Measurements from ENCODE around the gene SLC35E2B. TPM values are rescaled to one million over a fixed set of nuclear protein-coding genes. Genes with fewer than 3 reads are reported as not detected.
"Not testable (repeated sequence)": the region's sequence is repeated elsewhere in the genome, so short reads cannot be mapped to it uniquely, and the experiment has no call there.

The SLC35E2B gene
- polyA plus RNA-seq, 5 donors: 60.4 to 95.1 (median 90.0) TPM

- DNase-seq: not testable (repeated sequence)
Observed at GRCh38 chr1:1646326-1646725, 46.3 kb downstream of the SLC35E2B start.

GRCh38 chr1:1640711-1641461, 51.7 kb downstream of the SLC35E2B start:
- DNase-seq: not testable (repeated sequence)

- DNase-seq: not testable (repeated sequence)
Observed at GRCh38 chr1:1640081-1640480, 52.5 kb downstream of the SLC35E2B start.

- not testable (repeated sequence) for DNase-seq
Observed at GRCh38 chr1:1639368-1639767, 53.2 kb downstream of the SLC35E2B start.

GRCh38 chr1:1638528-1638927, 54.1 kb downstream of the SLC35E2B start:
- not testable (repeated sequence) for DNase-seq

- not testable (repeated sequence) for DNase-seq
Observed at GRCh38 chr1:1637479-1637875, 55.1 kb downstream of the SLC35E2B start.

- DNase-seq: not testable (repeated sequence)
Observed at GRCh38 chr1:1636621-1637478, 55.7 kb downstream of the SLC35E2B start.

- not testable (repeated sequence) for DNase-seq
Observed at GRCh38 chr1:1634613-1635012, 58.0 kb downstream of the SLC35E2B start.

- DNase-seq: not testable (repeated sequence)
Observed at GRCh38 chr1:1633409-1633808, 59.2 kb downstream of the SLC35E2B start.

GRCh38 chr1:1631782-1632420, 60.7 kb downstream of the SLC35E2B start, which contains the start of gene MMP23B:
Gene MMP23B, plus strand, starts transcription at chr1:1632173. Its CDS starts 46 bp downstream, at chr1:1632219.
- DNase-seq: peak; percentile 86 to 88

GRCh38 chr1:1630965-1631781, 61.4 kb downstream of the SLC35E2B start:
- peak; percentile 88 to 91 for DNase-seq

GRCh38 chr1:1630191-1630964, 62.2 kb downstream of the SLC35E2B start:
- peak; percentile 88 for DNase-seq

- no peak for DNase-seq
Observed at GRCh38 chr1:1629430-1630190, 63.0 kb downstream of the SLC35E2B start.

GRCh38 chr1:1628754-1629429, 63.7 kb downstream of the SLC35E2B start:
- DNase-seq: no peak

GRCh38 chr1:1627829-1628753, 64.5 kb downstream of the SLC35E2B start:
- DNase-seq: no peak

- no peak for DNase-seq
Observed at GRCh38 chr1:1627261-1627828, 65.2 kb downstream of the SLC35E2B start.
